NB4 (cell line): ENCODE results near the gene WNT3.

ENCODE experiments used
- CTCF ChIP-seq: IDR thresholded peaks from one replicate; pipeline ENCODE4 v1.5.1; 2012; ENCODE audit warnings: low read depth, low read length
- MYC ChIP-seq: IDR thresholded peaks from 2 replicates; pipeline ENCODE4 v1.6.1; 2011; ENCODE audit warnings: low read depth, low read length

- TF ChIP-seq CTCF (no peak), MYC (no peak)
Measured at GRCh38 chr17:46770818-46771560, 47.5 kb downstream of the WNT3 start.
